K562 (cell line): Measurements from ENCODE around the gene STK4. TPM values are rescaled to one million over a fixed set of nuclear protein-coding genes. Genes with fewer than 3 reads are reported as not detected.

Source experiments
- ATAC-seq: fragments of 200-7000 bp; cut with Tn5 transposase; 3 replicates; pipeline ENCODE4 v1.9.1; 2020; ENCODE audit warnings: moderate library complexity
- BruUV-seq: library from RNA; stranded (reverse); fragments of 400-500 nt; replicated peaks from 2 replicates; lab custom pipeline; 2021; lab: Mats Ljungman, UMichigan
- CTCF ChIA-PET: fragments of 300-600 bp; formaldehyde crosslinking; extraction: SDS; loops from one replicate; lab custom pipeline; 2021; ENCODE audit warnings: low intra/inter-chr PET ratio; lab: Yijun Ruan, JAX
- POLR2A ChIA-PET: fragments of 300-600, 350-650 bp; sonication (Branson Sonifier 250); formaldehyde crosslinking; extraction: SDS; loops from one replicate; lab custom pipeline; 2021; ENCODE audit warnings: antibody characterized with exemption, inconsistent platforms; lab: Yijun Ruan, JAX
- DNase-seq, 4 experiments: peaks; one replicate each; pipeline versions ENCODE4 v3.0.0 to v3.0.0-alpha.2; 2011 to 2018; ENCODE audit warnings: low spot score in 3 of 4, mixed read lengths in 3 of 4; ENCODE audit errors: extremely low read depth in 1 of 4
- FAIRE-seq: peaks from 2 replicates; lab custom pipeline; 2011; peaks lifted over from hg19 to GRCh38; lab: Jason Lieb, UNC
- H2AFZ ChIP-seq: 2 replicates; pipeline ENCODE4 v1.6.0; 2011; ENCODE audit warnings: low read depth, low read length, control low read depth, inconsistent platforms
- H3K27ac ChIP-seq: fragments of 200-600 bp; 3 replicates; pipeline ENCODE4 v1.8.0; 2011; ENCODE audit warnings: low read depth, mild to moderate bottlenecking, control low read depth, inconsistent platforms, low read length, moderate library complexity, mixed read lengths; ENCODE audit errors: extremely low read depth
- H3K27me3 ChIP-seq, 2 experiments: fragments of 300-600 bp in 1 of 2; 2 replicates in 1 of 2; 3 replicates in 1 of 2; pipeline versions ENCODE4 v1.6.0 to v1.8.0; 2011; ENCODE audit warnings: inconsistent platforms in 2 of 2, low read length in 2 of 2, mild to moderate bottlenecking in 1 of 2, mixed read lengths in 1 of 2, moderate library complexity in 1 of 2; ENCODE audit not compliant: control insufficient read depth in 2 of 2, insufficient read depth in 2 of 2
- H3K36me3 ChIP-seq: fragments of 300-600 bp; 3 replicates; pipeline ENCODE4 v1.8.0; 2011; ENCODE audit warnings: mild to moderate bottlenecking, low read length, inconsistent platforms; ENCODE audit not compliant: control insufficient read depth, insufficient read depth
- H3K4me1 ChIP-seq, 2 experiments: fragments of 200-600 bp in 1 of 2; replicated peaks in 1 of 2; 2 replicates in 1 of 2; 3 replicates in 1 of 2; pipeline versions ENCODE4 v1.5.1 to v1.8.0; 2011; ENCODE audit warnings: inconsistent platforms in 2 of 2, low read length in 2 of 2, mild to moderate bottlenecking in 1 of 2, mixed read lengths in 1 of 2, moderate library complexity in 1 of 2; ENCODE audit not compliant: control insufficient read depth in 2 of 2, insufficient read depth in 2 of 2
- H3K4me2 ChIP-seq: 2 replicates; pipeline ENCODE4 v1.6.1; 2011; ENCODE audit warnings: low read length, control low read depth, inconsistent platforms, mixed read lengths; ENCODE audit not compliant: insufficient read depth
- H3K4me3 ChIP-seq: fragments of 200-600 bp; sonication (generic), shearing (Covaris generic); 2 replicates; pipeline ENCODE4 v1.5.1; 2016; ENCODE audit warnings: control low read depth, inconsistent platforms
- H3K79me2 ChIP-seq: fragments of 200-600 bp; 3 replicates; pipeline ENCODE4 v1.8.0; 2011; ENCODE audit warnings: low read length, inconsistent platforms; ENCODE audit not compliant: control insufficient read depth, insufficient read depth
- H3K9ac ChIP-seq, 2 experiments: 2 replicates each; pipeline versions ENCODE4 v1.6.0 to v1.6.1; 2011; ENCODE audit warnings: low read depth in 2 of 2, low read length in 2 of 2, control low read depth in 1 of 2, inconsistent platforms in 1 of 2, mild to moderate bottlenecking in 1 of 2, mixed read lengths in 1 of 2; ENCODE audit not compliant: insufficient read depth in 1 of 2
- H3K9me1 ChIP-seq: one replicate; pipeline ENCODE4 v1.6.0; 2011; ENCODE audit warnings: inconsistent platforms, mild to moderate bottlenecking, low read length, moderate library complexity; ENCODE audit not compliant: control insufficient read depth, insufficient read depth
- H3K9me3 ChIP-seq: replicated peaks from 2 replicates; pipeline ENCODE4 v1.5.1; 2011; ENCODE audit warnings: low read depth, low read length, inconsistent platforms; ENCODE audit not compliant: control insufficient read depth, insufficient read depth
- H4K20me1 ChIP-seq: replicated peaks from 2 replicates; pipeline ENCODE4 v1.6.1; 2011; ENCODE audit warnings: low read length, inconsistent platforms, mixed read lengths; ENCODE audit not compliant: control insufficient read depth, insufficient read depth
- ASH1L ChIP-seq: fragments of 450-650 bp; IDR thresholded peaks from 2 replicates; pipeline ENCODE4 v1.6.1; 2018; ENCODE audit warnings: borderline replicate concordance, mild to moderate bottlenecking, low read depth; ENCODE audit not compliant: partially characterized antibody
- CCAR2 ChIP-seq: fragments of 200-400 bp; formaldehyde crosslinking; IDR thresholded peaks from 2 replicates; pipeline ENCODE4 v1.6.1; 2017; ENCODE audit warnings: mild to moderate bottlenecking, low read depth, low read length
- ETV5 ChIP-seq: sonication (generic); formaldehyde crosslinking; IDR thresholded peaks from 2 replicates; pipeline ENCODE4 v1.4.0; 2020; ENCODE audit warnings: low read depth, mild to moderate bottlenecking, missing genetic modification reagents
- GTF2A2 ChIP-seq: IDR thresholded peaks from 2 replicates; pipeline ENCODE4 v1.6.1; 2016; ENCODE audit warnings: mild to moderate bottlenecking, missing genetic modification characterization, missing compliant biosample characterization
- GTF2E2 ChIP-seq: fragments of 200-800 bp; sonication (Bioruptor generic); IDR thresholded peaks from 2 replicates; pipeline ENCODE4 v1.6.1; 2016; ENCODE audit warnings: missing genetic modification characterization, missing compliant biosample characterization
- HNRNPL ChIP-seq: fragments of 200-400 bp; formaldehyde crosslinking; IDR thresholded peaks from 2 replicates; pipeline ENCODE4 v1.6.1; 2017; ENCODE audit warnings: low read depth, mild to moderate bottlenecking, low read length
- MED1 ChIP-seq: sonication (generic); formaldehyde crosslinking; IDR thresholded peaks from 2 replicates; pipeline ENCODE4 v1.8.1; 2023; ENCODE audit warnings: missing genetic modification reagents, borderline replicate concordance
- MEF2D ChIP-seq: conservative IDR thresholded peaks from 2 replicates; pipeline ENCODE4 v1.6.1; 2016; ENCODE audit warnings: low read depth, missing genetic modification characterization, missing compliant biosample characterization
- NELFE ChIP-seq: IDR thresholded peaks from 2 replicates; pipeline ENCODE4 v1.6.1; 2011; ENCODE audit warnings: mild to moderate bottlenecking; ENCODE audit not compliant: insufficient read depth, insufficient read length
- NFIX ChIP-seq: fragments of 250-450 bp; sonication (Bioruptor Pico); IDR thresholded peaks from 2 replicates; pipeline ENCODE4 v1.4.0; 2020; ENCODE audit warnings: low read depth, mild to moderate bottlenecking, moderate library complexity
- NUFIP1 ChIP-seq: fragments of 450-650 bp; IDR thresholded peaks from 2 replicates; pipeline ENCODE4 v1.6.1; 2018; ENCODE audit not compliant: partially characterized antibody
- RCOR1 ChIP-seq, 2 experiments: IDR thresholded peaks; 2 replicates each; pipeline ENCODE4 v1.6.1; 2012; ENCODE audit warnings: low read depth in 2 of 2, low read length in 2 of 2, borderline replicate concordance in 1 of 2, improper control_type of control experiment in 1 of 2
- ZNF431 ChIP-seq: sonication (generic); formaldehyde crosslinking; IDR thresholded peaks from 2 replicates; pipeline ENCODE4 v1.8.0; 2022; ENCODE audit warnings: mild to moderate bottlenecking, missing genetic modification reagents
- whole genome bisulfite sequencing: fragments of 100-300 bp; shearing (Covaris generic); methylation state at CpG from one replicate; pipeline ENCODE4 v1.1.6; 2016; ENCODE audit warnings: low coverage, mixed read lengths; ENCODE audit not compliant: insufficient coverage; ENCODE audit errors: missing lambda C conversion rate; 5-methylcytosine and 5-hydroxymethylcytosine counted together
- in situ Hi-C: fragments of 300-500 bp; cut with MboI; formaldehyde crosslinking; loops from 4 replicates; pipeline ENCODE4 v1.15.0; 2018; ENCODE audit warnings: inconsistent platforms, mixed read lengths
- intact Hi-C: fragments of 100-400 bp; cut with micrococcal nuclease; formaldehyde crosslinking; loops from 2 replicates; pipeline ENCODE4 v1.14.2; 2022
- polyA plus RNA-seq, 8 experiments: library from polyadenylated mRNA; depleted of rRNA in 4 of 8; stranded (reverse) in 5 of 8; unstranded in 3 of 8; fragments of >200 nt; fragmentation: Nextera tagmentation in 2 of 8; fragmentation: Illumina TruSeq in 1 of 8; extraction: Ambion mirVana in 2 of 8; extraction: Trizol in 1 of 8; gene quantifications; 2 replicates each; pipeline versions ENCODE4 v1.2.1 to v1.2.3, GENCODE V29; 2011 to 2014; ENCODE audit warnings: inconsistent platforms in 1 of 8, missing spikeins in 1 of 8
- total RNA-seq, 7 experiments: library from RNA; depleted of rRNA in 6 of 7; stranded (reverse); fragments of >200 nt in 6 of 7; fragmentation: Illumina TruSeq in 2 of 7; extraction: Trizol in 2 of 7; gene quantifications; 2 replicates each; pipeline versions ENCODE4 v1.2.1 to v1.2.3, GENCODE V29; 2011 to 2021; ENCODE audit warnings: low replicate concordance in 1 of 7
- TF ChIP-seq, protein P1 (sequence below): sonication (generic); formaldehyde crosslinking; IDR thresholded peaks from 2 replicates; pipeline ENCODE4 v1.4.0; 2020; ENCODE audit warnings: mild to moderate bottlenecking, missing genetic modification reagents
- TF ChIP-seq, protein P2 (sequence below): IDR thresholded peaks from 2 replicates; pipeline ENCODE4 v1.6.1; 2011; ENCODE audit not compliant: insufficient read length; ENCODE audit errors: extremely low read depth

The STK4 gene
- total and polyA plus RNA-seq, 9 of the 15 experiments (the other 6 are each of a cell fraction or from before 2014, with no cell fraction given): 11.9 to 30.6 (median 22.2) TPM

DNA sequence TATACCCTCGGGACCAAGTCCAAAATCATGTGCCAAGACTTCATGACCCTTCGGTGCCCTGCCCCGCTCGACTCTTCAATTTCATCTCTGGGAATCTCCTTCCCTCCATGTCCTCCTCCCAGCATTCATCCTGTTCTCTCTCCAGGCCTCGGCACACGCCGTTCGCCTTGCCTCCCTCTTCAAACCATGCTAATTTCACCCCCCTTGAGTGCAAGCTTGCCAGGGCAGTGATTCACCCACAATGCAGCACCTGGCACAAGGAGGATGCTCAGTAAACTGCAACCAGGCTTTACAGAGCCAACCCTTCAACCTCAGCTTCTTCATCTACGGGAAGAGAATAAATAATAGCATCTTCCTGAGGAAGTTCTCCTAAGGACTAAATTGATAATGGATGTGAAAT lies 130.5 kb downstream of the STK4 start:
- CTCF ChIA-PET: interaction anchor here (0.6 to 3.2 kb wide), 3 partner anchors 54 to 223 kb away, joined by 5 to 34 read pairs (median 19); no protein-coding TSS in a partner anchor
- H3K4me3 ChIP-seq: no peak overlapping the region
- H3K27ac ChIP-seq: no peak overlapping the region
- peaks cover 19 to 29% of the 10 kb centered on the region in 2 experiments for H3K27me3 ChIP-seq
- H3K9me3 ChIP-seq: no peaks in the 10 kb centered on the region
- intact Hi-C loops: loop anchor here (10.0 kb wide), 1 partner anchor 182 kb away; the partner anchor contains the start of gene PABPC1L
- WGBS: 2% methylated on average over 9 of the region's 9 CpGs
- H2AFZ ChIP-seq: no peak overlapping the region
- no peaks in the 10 kb centered on the region for H3K36me3 ChIP-seq
- H3K9ac ChIP-seq: no peak overlapping the region
- no peaks in the 10 kb centered on the region for H3K9me1 ChIP-seq
- ATAC-seq: no peak
- H3K79me2 ChIP-seq: no peaks in the 10 kb centered on the region
- H3K4me2 ChIP-seq: no peak overlapping the region
- no TSS peak for BruUV-seq
- FAIRE-seq: no peak
- no peak for DNase-seq
- no peaks in the 10 kb centered on the region for H4K20me1 ChIP-seq
- H3K4me1 ChIP-seq: peaks cover 0 to 16% of the 10 kb centered on the region in 2 experiments; a peak in 1 of 5 replicates
- in situ Hi-C loops: no loop called here
- TF ChIP-seq GTF2A2 (tag) (no peak), MED1 (CRISPR knock-in tag) (no peak), GTF2E2 (tag) (no peak), CCAR2 (no peak), NFIX (CRISPR knock-in tag) (no peak), NUFIP1 (no peak), ASH1L (no peak), ETV5 (no peak), RCOR1 (IDR thresholded peaks at IDR 0.05; ENCODE audit: borderline replicate concordance in 1 of 2, low read depth in 2 of 2, low read length in 2 of 2) (no peak), ZNF431 (no peak), MEF2D (no peak), HNRNPL (no peak), NELFE (no peak)
- TF ChIP-seq, protein P1, sequence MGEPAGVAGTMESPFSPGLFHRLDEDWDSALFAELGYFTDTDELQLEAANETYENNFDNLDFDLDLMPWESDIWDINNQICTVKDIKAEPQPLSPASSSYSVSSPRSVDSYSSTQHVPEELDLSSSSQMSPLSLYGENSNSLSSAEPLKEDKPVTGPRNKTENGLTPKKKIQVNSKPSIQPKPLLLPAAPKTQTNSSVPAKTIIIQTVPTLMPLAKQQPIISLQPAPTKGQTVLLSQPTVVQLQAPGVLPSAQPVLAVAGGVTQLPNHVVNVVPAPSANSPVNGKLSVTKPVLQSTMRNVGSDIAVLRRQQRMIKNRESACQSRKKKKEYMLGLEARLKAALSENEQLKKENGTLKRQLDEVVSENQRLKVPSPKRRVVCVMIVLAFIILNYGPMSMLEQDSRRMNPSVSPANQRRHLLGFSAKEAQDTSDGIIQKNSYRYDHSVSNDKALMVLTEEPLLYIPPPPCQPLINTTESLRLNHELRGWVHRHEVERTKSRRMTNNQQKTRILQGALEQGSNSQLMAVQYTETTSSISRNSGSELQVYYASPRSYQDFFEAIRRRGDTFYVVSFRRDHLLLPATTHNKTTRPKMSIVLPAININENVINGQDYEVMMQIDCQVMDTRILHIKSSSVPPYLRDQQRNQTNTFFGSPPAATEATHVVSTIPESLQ (CRISPR knock-in tag): no peak
- TF ChIP-seq, protein P2, sequence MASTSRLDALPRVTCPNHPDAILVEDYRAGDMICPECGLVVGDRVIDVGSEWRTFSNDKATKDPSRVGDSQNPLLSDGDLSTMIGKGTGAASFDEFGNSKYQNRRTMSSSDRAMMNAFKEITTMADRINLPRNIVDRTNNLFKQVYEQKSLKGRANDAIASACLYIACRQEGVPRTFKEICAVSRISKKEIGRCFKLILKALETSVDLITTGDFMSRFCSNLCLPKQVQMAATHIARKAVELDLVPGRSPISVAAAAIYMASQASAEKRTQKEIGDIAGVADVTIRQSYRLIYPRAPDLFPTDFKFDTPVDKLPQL: no peak
- POLR2A ChIA-PET: interaction anchor here (0.7 to 0.8 kb wide), 2 partner anchors 8 to 136 kb away, joined by 3 read pairs; partner anchors contain the start of gene TOMM34
